ENCODE results near the gene ALLC.

The ALLC gene

DNA sequence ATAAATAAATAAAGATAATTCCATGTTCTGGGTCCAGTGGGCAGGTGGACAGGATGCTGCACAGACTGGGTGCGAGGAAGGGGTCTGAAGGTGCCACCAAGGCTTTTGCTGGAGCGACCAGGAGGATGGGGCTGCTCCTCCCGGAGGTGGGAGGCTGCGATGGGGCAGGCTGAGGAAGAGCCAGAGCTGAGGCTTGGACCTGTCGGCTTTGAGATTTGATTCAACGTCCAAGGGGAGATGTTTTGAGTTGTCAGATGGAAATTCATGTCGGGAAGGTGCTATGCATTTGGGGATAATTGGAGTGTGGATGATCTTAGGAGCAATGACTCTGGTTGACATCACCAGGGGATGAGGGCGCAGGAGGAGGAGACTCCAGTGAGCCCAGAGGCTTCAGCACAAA lies 11.7 kb downstream of the ALLC start:
- TF ChIP-seq, protein P1, sequence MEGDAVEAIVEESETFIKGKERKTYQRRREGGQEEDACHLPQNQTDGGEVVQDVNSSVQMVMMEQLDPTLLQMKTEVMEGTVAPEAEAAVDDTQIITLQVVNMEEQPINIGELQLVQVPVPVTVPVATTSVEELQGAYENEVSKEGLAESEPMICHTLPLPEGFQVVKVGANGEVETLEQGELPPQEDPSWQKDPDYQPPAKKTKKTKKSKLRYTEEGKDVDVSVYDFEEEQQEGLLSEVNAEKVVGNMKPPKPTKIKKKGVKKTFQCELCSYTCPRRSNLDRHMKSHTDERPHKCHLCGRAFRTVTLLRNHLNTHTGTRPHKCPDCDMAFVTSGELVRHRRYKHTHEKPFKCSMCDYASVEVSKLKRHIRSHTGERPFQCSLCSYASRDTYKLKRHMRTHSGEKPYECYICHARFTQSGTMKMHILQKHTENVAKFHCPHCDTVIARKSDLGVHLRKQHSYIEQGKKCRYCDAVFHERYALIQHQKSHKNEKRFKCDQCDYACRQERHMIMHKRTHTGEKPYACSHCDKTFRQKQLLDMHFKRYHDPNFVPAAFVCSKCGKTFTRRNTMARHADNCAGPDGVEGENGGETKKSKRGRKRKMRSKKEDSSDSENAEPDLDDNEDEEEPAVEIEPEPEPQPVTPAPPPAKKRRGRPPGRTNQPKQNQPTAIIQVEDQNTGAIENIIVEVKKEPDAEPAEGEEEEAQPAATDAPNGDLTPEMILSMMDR (IDR thresholded peaks at IDR 0.05), result no peak
- peak; percentile 54 for DNase-seq (ENCODE audit: low spot score)
- Histone ChIP-seq H3K4me3 (no peak overlapping the region), H3K27ac (no peak overlapping the region)

DNA sequence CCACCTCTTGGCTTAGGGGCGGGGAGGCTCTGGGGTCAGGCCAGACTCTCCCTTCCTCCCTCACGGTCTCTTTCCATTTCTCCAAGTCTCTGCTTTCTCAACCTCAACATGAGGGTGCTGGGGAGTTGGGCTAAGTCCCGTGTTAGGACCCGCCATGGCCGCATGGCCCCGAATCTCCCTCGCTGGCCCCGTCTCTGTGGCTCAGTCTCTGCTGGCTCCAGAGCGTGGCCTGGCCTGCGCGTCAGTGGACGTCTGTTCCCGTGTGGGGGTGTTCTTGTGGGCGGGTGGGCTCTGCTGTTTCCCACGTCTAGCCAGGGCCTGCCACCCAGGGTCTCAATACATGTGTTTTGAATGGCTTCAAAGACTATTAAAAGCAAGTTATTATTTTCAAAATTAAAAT lies 12.4 kb downstream of the ALLC start:
- no peak for DNase-seq (ENCODE audit: low spot score)
- Histone ChIP-seq H3K4me3 (no peak overlapping the region), H3K27ac (no peak overlapping the region)
- TF ChIP-seq, protein P1 (IDR thresholded peaks at IDR 0.05), result no peak

DNA sequence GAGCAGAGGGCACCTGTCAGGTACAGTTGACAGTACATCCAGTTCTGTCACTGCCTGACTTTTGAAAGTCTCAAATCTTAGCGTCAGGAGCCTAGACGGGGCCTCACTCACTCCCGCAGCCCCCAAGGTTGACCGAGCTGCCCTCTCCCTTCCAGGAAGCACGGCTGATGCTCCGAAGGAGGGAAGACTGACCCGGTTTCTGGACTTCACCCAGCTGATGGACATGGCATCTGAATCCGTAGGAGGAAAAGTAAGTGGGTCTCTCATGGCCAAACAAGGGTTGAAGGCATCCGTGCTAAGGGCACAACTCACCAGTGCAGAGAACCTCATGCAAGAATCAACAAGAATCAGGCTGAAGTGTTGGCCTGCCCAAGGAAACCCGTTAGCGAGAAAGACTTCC lies 12.9 kb downstream of the ALLC start:
- TF ChIP-seq, protein P1 (IDR thresholded peaks at IDR 0.05), result no peak
- no peak overlapping the region for H3K4me3 ChIP-seq
- no peak for DNase-seq (ENCODE audit: low spot score)
- no peak overlapping the region for H3K27ac ChIP-seq

DNA sequence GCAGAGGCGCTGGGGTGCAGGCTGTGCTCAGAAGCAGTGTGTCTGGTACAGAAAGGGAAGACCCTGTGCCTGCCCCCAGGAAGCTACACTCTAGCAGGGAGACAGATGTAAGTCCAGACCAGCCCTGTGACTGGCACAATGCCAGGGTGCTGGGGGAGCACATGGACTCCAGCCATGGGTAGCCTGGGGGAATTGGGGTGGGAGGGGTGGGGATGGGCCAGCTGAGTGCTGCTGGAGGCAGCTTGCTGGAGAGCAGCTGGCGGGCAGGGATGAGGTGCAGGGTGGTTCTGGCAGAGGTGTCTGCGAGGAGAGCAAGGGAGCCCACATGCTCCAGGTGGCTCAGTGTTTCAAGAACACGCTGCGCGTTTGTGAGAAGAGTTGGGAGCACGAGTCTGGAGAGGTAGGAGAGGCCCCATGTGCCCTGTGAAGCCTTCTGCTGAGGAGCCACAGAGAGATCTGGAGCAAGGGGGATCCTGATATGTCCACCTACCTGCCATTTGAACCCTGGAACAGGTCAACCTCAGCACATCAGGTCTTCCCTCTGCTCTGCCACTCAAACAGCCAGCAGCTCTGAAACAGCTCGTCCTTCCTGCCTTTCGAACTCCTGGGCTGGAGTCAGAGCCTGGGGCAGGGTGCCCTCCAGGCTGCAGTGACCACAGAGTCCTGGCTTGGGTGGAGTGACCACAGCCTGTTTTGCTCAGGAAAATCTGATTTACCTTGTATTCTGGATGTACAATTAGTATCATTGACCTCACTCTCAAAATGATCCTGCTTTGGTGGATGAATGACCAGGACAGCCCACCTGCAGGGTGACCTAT lies 15.1 kb downstream of the ALLC start:
- DNase-seq (ENCODE audit: low spot score), result no peak
- H3K4me3 ChIP-seq, result no peak overlapping the region
- no peak overlapping the region for H3K27ac ChIP-seq
- TF ChIP-seq, protein P1 (IDR thresholded peaks at IDR 0.05), result no peak

DNA sequence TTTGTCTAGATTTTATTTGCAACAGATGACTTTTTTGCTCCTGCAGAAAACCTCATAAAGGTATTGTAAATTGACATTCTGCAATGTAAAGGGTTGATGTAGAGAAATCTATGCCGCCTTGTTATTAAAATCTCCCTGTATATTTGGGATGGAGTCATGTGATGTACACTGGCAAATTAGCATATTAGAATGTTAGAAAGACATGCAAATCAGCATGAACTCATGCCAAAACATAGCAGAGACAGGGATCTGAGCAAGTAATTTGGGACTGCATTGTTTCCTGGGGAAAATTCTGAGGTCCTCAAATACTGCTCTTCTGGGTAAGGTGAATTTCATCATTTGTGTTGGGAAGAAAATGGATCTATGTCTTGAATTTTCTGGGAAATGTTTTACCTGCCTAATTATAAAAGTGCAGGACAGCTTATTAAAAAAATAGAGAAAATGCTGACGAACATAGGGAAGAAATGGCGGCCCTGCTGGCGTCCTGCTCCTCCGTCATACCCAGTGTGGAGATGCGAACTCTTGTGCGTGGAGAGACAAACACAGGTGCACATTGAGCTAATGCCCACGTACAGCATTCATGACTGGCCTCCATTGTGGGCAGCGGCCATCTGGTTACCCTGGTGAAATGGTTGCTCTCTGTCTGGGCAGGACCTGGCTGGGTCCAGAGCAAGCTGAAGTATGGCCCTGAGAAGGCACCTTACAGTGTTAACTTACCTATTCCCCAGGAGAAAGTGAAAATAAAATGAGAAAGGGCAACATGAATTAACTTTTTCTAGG lies 16.3 kb downstream of the ALLC start:
- H3K27ac ChIP-seq, result no peak overlapping the region
- no peak for DNase-seq (ENCODE audit: low spot score)
- TF ChIP-seq, protein P1 (IDR thresholded peaks at IDR 0.05), result no peak
- no peak overlapping the region for H3K4me3 ChIP-seq

DNA sequence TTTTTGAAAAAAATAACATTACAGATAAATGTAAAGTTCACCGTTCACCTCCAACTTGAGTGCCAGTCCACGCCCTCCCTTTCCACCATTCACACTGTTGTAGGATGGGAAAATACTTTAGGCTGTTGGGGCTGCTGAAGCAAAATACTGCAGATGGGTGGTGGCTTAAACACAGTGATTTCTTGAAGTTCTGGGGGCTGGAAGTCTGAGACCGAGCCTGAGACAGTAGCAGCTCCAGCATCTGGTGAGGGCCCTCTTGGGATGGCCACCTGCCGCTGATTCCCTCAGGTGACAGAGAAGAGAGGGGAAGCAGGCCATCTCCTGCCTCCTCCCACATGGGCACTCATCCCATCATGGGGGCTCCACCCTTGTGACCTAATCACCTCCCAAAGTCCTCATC lies 17.7 kb downstream of the ALLC start:
- no peak for DNase-seq (ENCODE audit: low spot score)
- Histone ChIP-seq H3K27ac (no peak overlapping the region), H3K4me3 (no peak overlapping the region)
- TF ChIP-seq, protein P1 (IDR thresholded peaks at IDR 0.05), result no peak
